HG02885 (cell line): ENCODE results near the gene HTT.
"Not testable (repeated sequence)": the region's sequence is repeated elsewhere in the genome, so short reads cannot be mapped to it uniquely, and the experiment has no call there.

Source experiments
- ATAC-seq: cut with Tn5 transposase; IDR thresholded peaks from one replicate; pipeline ENCODE4 v1.9.1; 2021; ENCODE audit warnings: mild to moderate bottlenecking; ENCODE audit not compliant: unreplicated experiment, poor library complexity

HTT gene

DNA sequence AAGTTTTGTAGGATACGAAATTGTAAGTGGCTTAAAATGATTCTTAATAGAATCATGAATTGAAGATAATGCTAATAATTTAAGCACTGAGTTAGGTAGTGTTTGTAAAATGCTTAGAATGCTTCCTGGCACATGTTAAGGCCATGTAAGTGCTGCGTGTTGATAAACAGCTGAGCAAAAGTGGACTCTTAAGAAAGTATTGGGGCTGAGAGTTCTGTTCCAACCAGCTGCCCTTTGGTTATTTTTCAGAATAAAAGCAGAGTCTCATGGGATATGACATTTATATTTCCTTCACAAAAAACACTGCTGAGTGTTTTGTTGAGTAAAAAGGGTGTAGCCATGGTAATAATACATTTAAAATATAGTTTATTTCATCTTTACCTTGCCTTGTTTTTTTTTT is 42.5 kb downstream of the HTT start:
- no peak for ATAC-seq

DNA sequence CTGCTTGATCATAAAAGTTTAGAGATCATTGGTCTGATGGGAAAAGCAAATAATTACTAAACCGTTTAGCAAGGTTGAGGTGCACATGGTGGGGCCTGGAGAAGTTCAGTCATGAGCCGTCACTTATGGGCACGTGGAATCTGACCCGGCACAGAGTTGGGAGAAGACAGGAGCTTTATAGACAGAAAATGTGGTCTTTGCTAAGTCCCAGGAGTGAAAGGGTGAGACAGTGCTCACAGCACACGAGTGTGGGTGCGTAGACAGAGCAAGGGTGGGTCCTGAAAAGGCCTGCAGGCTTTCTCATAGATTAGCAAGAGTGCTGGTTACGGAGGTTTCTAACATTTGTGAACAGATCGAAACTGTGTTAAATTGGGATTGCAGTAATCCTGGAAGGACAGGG is 43.8 kb downstream of the HTT start:
- no peak for ATAC-seq

DNA sequence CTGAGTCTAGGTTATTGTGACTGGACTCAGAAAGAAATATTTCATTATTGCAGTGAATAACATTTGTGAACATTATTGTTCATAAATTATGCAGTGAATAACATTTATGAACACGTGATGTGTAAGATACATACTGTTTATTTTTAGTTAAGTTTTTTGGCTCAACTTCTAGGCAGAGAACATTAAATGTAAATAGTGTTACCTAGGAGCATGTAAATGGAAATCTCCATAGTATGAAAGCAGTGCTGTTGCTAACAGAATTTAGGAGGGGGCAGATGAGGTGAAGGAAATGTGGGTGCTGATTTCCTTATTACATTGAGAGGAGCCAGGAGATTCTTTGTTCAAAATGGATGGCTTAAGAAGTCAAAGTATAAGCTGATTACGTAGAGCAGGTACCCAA is 45.0 kb downstream of the HTT start:
- no peak for ATAC-seq

DNA sequence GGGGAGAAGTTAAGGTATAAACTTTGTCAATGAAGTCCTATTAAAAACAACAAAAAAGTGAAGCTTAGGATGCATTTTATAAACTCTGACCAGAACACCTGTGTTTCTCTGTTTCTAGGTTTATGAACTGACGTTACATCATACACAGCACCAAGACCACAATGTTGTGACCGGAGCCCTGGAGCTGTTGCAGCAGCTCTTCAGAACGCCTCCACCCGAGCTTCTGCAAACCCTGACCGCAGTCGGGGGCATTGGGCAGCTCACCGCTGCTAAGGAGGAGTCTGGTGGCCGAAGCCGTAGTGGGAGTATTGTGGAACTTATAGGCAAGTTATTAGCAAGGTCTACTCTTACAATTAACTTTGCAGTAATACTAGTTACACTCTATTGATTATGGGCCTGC is 46.6 kb downstream of the HTT start:
- ATAC-seq, result no peak

DNA sequence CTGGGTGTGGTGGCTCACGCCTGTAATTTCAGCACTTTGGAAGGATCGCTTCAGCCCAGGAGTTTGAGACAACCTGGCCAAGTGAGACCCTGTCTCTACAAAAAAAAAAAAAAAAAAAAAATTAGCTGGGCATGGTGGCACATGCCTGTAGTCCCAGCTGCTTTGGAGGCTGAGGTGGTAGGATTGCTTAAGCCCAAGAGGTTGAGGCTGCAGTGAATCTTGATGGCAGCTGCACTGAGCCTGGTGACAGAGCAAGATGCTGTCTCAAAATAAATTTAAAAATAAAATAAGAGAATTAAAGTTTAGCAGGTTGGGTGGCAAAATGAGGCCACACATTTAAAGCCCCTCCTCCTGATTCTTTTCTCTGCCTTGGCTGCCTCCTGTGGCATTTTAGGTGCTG is 47.1 kb downstream of the HTT start:
- ATAC-seq, result no peak

DNA sequence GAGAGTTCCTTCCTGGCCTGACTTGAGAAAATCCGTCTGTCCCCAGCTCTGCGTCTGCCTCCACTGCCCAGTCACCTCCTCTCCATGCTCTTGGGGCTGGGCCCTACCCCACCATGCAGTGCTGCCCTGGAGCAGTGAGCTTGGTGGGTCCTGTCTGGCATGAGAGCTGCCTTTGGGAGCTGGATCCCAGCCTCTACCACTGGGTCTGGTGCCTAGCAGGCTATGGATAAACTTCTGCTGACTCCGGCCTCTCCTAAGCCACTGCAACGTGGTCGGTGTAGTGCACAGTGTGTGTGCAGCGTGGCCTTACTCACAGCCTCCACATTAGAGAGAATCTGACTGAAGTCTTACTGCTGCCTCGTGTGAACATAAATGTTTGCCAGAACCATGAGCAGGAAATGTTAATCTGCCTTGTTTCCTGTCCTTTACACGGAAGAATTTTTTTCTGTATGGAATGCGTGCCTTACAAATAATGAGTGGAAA is 47.6 kb downstream of the HTT start:
- ATAC-seq, result no peak

DNA sequence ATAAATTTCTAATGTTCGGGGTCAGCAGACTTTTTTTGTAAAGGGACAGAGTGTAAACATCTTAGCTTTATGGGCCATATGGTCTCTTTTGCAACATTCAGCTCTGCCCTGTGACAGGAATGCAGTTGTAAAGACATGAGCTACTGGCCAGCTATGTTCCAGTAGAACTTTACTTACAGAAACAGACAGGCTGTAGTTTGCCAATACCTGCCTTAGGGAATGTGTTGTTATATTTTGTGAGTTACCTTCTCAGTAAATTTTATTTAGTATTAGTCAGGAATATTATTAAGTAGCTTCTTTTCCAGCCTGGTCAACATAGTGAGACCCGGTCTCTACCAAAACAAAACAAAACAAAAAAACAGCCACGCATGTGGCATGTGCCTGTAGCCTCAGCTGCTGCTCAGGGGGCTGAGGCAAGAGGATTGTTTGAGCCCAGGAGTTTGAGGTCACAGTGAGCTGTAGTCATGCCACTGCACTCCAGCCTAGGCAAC is 48.7 kb downstream of the HTT start:
- ATAC-seq, result no peak

DNA sequence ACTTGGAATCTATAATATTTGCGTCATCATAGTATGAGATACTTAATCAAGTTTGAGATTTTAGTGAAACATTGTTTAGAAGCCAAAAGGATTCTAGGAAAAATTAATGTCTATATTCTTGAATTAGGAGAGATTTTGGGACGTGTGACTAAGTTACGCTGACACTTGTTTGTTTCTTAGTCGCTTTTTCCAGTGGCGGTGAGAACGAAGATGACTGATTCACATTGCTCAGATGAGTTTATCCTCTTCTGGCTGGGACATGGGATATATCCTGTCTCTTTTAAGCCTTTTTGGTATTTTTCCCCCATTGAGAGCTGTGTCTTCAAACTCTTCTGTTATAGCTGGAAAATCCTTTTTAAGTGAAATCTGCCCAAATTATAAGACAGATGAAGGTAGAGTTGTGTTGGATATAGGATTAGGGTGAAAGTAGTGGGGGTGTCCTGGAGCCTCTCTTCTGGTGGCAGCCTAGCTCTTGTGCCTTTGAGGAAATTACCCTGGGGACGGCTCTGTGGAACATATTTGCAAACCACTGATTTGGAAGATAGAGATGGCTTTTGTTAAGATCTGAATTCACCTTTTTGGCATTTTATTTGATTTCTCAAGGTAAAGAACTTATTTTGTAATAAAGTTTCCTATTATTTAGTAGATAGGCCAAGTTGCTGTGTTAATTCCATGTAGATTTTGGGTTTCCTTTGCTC is 49.7 kb downstream of the HTT start:
- ATAC-seq, result no peak

DNA sequence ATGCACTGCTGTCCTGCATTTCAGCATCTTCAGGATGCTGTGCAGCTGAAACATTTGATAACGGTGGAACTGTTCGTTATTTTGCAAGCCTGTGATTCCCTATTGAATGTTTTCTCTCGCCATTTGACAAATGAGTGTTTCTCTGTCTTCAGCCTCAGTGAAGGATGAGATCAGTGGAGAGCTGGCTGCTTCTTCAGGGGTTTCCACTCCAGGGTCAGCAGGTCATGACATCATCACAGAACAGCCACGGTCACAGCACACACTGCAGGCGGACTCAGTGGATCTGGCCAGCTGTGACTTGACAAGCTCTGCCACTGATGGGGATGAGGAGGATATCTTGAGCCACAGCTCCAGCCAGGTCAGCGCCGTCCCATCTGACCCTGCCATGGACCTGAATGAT is 52.6 kb downstream of the HTT start:
- no peak for ATAC-seq

DNA sequence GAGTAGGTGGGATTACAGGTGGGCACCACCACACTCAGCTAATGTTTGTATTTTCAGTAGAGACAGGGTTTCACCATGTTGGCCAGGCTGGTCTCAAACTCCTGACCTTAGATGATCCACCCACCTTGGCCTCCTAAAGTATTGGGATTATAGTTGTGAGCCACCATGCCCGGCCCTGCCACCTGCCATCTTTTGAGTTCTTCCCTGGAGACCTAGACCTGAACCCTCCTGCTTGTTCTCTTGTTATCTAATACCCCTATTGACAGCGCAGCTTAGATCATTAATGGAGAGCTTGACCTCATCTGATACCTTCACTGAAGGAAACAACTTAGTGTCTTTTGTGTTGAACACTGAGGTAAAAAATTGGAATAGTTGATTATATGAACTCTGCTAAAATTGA is 53.6 kb downstream of the HTT start:
- no peak for ATAC-seq

DNA sequence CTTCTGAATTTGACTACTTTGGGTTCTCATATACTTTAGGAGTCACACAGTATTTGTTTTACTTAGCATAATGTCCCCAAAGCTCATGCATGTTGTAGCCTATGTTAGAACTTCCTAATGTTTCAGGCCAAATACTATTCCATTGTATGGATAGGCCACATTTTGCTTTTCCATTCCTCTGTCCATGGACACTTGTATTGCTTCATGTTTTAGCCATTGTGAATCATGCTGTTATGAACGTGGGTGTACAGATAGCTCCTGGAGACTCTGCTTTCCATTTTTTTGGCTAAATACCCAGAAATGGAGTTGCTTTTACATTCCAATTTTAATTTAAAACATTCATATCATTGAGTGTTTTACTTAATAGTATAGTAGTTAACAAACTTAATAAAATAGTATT is 54.5 kb downstream of the HTT start:
- ATAC-seq, result no peak

DNA sequence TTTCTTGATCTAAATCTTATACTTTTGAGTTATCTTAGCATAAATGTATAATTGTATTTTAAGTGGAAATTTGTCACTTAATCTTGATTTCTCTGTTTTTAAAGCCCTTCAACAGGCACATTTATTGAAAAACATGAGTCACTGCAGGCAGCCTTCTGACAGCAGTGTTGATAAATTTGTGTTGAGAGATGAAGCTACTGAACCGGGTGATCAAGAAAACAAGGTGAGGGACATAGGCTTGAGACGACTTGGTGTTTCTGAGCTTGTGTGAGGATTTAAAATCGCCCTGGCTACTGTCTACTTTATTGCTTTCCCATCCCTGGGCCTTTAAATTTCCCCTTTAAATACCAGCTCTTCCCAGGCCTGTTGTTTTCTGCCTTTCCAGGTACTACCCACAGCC is 55.7 kb downstream of the HTT start:
- ATAC-seq, result no peak

DNA sequence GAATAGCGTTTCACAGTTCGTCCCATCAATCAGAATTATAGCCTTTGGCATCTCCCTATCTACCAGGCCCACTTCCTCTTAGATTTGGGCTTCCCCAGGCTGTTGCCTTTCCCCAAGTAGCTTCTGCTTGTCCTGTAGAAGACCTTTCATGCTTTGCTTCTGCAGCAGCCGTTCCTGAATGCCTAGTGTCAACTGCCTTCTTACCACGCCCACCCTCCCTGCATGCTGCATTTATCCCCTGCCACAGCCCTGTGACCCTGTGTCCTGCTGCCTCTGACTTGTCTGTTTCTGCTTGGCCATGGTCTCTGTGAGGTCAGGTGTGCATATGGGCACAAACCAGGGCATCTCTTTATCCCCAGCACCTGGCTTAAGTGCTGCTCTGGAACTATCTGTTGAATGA is 56.3 kb downstream of the HTT start:
- ATAC-seq, result no peak

DNA sequence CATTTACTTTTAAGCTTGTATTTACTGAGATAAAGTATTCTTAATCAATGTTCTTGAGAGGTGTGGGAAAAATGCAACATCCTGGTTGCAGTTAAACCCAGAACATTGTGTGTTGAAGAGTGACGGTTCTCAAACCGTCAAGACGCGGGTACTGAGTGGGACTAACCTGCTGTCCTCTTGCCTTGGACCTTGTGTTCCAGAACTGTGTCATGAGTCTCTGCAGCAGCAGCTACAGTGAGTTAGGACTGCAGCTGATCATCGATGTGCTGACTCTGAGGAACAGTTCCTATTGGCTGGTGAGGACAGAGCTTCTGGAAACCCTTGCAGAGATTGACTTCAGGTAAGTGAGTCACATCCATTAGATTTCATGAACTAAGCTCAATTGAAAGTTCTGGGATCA is 59.7 kb downstream of the HTT start:
- no peak for ATAC-seq

DNA sequence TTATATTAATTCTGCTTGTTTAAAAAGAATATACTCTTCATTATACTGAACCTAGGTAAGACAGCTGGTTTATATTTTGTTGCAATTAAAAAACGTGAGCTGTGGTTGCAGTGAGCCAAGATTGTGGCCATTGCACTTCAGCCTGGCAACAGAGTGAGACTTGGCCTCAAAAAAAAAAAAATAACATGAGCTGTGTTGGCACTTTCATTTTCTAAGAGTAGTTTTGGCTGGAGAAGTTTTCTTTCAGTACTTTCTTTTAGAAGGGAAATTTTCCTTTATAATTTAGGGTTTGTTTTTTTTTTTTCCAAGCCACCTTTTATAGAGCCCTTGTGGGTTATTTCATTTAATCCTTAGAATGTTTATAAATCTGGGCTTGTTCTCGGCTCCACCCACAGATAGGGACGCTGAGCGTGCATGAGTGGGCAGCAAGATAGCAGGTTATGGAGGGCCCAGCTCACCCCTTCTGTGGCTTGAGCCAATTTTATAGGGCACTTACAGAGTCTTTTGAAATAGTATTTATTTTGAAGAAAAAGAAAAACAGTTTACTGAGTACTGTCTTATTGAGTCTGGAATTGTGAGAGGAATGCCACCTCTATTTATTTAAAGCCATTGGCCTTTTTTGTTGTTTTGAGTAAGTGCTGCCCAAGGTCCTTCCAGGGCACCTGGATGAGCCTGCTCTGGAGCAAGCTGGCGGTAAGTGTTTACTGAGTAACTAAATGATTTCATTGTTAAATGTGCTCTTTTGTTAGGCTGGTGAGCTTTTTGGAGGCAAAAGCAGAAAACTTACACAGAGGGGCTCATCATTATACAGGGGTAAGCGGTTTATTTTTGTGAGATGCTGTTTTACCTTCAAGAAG is 60.9 kb downstream of the HTT start:
- no peak for ATAC-seq

DNA sequence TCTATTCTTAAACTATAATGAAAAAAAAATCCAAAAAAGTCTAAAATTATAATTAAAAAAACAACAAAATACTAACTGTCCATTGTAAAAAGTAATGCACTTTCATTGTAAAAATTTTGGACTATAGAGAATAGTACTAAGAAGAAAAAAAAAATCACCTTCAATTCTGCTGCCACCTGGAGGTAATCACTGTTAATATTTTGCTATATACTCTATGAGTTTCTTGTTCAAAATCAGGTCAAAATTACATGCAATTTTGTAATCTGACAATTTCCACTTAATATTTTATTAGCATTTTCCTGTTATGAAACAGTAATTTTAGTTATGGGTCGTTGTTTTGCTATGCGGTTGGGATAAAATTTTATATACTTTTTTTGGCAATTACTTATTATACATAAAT is 62.0 kb downstream of the HTT start:
- no peak for ATAC-seq

DNA sequence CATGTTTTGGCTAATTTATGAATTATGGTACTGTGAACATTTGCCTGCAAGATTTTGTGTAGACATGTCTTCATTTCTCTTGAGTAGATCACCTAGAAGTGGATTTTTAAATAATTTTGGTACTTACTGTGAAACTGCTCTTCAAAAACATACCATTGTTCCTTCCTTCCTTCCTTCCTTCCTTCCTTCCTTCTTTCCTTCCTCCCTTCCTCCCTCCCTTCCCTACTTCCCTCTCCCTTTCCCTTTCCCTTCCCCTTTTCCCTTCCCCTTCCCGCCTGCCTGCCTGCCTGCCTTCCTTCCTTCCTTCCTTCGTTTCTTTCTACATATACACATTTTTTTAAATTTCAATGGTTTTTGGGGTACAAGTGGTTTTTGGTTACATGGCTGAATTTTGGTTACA is 63.4 kb downstream of the HTT start:
- ATAC-seq, result no peak

DNA sequence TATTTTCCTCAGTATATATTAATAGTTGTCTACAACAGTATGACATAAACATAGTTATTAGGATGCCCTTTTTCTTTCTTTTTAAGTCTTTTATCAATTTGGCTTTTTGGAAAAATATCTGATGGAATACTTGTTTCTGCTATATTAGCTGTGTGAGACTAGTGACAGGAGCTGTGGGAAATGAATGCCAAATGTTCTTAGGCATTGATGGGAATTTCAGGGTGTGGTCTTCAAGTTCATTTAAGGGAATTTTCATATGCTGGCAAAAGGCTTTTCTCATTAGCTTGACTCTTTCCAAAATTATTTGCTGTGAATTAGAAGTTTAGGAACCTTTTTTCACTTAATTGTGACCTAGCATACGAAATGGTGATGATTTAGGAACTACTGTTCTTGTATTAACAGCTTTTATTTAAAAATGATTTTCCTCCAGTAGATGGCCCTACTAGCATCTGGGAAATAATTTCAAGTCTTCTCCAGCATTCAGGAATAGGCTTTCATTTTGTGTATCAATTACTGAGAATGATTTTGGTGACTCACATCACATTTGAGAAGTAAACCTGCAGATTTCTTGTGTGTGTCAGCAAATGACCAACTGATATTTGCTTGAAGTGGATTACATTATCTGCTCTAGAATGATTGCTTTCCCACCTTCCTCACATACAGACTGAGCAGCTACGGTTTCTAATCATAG is 70.9 kb downstream of the HTT start:
- ATAC-seq, result no peak

DNA sequence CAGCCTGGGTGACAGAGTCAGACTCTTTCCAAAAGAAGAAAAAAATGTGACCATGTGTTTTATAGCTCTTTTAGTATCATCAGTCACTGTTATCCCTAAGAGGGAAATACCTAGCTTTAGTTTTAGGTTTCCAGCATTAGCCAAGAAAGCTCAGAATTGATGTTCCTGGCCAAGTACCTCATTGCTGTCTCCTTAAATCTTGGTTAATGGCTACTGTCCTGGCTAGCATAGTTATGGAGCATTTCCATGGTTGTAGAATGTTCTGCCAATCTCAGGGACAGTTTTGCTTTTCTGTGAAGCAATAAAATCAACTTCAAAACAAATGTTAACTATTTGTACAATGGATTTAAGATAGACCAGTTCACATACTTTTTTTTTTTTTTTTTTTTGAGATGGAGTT is 74.4 kb downstream of the HTT start:
- no peak for ATAC-seq

DNA sequence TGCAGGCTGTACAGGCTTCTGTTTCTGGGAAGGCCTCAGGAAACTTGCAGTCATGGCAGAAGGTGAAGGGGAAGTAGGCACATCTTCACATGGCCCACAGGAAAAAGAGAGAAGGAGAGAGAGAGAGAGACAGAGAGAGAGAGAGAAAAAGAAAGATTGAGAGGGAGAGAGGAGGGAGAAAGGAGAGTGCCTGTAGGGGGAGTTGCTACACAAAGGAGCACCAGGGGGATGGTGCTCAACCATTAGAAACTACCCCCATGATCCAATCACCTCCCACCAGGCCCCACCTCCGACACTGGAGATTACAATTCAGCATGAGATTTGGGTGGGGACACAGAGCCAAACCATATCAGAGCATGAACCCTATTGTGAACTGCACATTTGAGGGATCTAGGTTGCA is 76.8 kb downstream of the HTT start:
- not testable (repeated sequence) for ATAC-seq

DNA sequence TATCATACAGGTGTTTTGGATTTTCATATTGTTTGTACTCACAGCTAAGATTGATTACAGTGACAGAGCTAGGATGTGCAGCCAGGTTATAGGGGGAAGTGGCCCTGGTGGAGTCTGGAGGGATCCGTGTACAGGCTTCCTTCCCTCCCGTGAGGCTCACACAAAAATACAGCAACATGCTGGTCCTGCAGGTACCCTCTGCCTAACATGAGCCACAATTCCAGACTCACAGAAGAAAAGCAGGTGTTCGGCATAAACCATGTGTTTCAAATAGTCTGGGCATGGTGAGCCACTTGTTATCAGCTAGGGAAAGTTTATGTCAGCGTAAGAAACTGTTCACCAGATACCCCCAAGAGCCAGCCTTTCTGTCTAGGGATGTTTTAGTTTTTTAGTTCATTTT is 82.9 kb downstream of the HTT start:
- no peak for ATAC-seq
